Activated T-cell treated with anti-CD3 and anti-CD28 coated beads, Interleukin-2, amount 50 U/mL, for 1 hour (primary cell): ENCODE data around the gene ZSWIM3.

Experiments
- DNase-seq: peaks from one replicate; pipeline ENCODE4 v3.0.0-alpha.2; 2020

The ZSWIM3 gene

DNA sequence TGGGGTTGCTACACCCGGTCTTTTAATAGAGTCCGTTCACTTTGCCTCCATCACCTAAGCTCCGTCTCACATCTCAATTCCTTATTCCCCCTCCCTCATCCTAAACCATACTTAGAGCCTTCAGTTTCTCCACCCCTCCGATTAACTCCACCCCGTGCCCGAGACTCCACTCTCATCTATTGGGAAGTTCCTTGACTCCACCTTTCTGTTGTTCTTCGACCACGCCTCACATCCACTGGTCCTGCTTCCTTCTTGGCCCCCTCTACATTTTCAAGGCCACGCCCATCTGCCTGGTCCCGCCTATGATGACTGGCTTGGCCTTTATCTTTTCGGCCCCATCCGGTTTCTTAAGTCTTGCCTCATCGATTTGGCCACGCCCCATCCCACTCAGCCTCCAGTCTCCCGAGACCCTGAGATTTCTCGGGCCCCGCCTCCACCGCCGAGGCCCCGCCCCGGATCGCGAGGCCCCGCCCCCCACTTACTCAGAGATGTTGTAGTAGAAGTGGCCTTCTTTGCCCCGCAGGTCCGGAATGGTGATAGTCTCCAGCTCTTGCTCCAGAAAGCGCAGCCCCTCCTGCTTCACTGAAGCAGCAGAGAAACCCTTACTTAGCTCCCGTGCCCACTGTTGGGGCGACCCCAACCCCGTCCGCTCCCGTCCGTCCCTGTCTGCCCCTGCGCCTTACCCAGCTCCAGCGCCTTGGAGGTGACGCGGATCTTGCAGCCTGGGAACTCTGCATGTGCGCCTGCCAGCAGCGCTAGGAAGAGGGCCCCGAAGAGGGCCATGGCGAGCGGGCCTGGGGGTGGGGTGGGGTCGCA lies 53.5 kb downstream of the ZSWIM3 start:
- DNase-seq = peak; percentile 89

DNA sequence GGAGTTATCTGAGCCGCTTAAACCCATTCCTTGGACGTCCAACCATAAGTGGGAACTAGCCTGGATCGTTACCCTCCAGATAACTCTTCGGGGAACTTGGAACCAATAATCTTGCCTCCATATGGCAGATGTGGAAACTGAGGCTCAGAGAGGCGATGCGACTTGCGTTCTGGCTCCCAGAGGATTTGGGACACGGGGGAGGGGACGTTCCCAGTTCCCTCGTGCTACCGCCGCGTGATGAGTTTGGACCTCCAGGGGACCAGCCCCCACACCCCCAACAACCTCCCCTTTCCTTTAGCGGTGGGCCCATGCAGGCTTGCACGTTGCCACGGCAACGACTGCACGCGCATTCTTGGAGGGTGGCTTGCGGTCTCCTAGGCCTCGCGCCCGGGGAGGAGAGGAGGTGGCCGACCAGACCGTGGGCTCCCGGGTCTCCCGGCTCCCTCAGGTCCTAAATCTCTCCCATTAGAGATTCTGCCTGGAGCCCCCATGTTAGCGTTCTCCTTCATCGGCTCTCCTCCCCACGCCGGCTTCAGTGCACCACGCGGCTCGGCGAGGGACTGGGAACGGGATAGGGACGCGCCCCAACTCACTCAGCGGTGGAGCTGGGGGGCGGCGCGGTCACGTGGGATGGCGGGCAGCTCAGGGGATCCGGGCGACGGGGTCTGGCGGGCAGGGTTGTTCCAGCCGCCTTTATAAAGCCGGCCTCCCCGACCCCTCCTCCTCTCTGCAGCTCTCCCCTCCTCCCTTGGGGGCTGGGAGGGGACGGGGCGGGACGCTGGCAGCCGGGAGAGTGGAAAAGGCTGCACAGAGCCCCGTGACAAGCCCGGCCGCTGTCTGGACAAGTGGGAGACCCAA lies 54.3 kb downstream of the ZSWIM3 start, which contains the start of gene PLTP:
TSS of gene PLTP (minus strand) at position 670 of the 858 bp plus-strand sequence. CDS start 703 bp downstream, outside the sequence.
- DNase-seq = peak; percentile 34

GRCh38 chr20:45912344-45912682 lies 54.9 kb downstream of the ZSWIM3 start:
- DNase-seq = no peak

GRCh38 chr20:45913116-45913515 lies 55.7 kb downstream of the ZSWIM3 start:
- DNase-seq = no peak

DNA sequence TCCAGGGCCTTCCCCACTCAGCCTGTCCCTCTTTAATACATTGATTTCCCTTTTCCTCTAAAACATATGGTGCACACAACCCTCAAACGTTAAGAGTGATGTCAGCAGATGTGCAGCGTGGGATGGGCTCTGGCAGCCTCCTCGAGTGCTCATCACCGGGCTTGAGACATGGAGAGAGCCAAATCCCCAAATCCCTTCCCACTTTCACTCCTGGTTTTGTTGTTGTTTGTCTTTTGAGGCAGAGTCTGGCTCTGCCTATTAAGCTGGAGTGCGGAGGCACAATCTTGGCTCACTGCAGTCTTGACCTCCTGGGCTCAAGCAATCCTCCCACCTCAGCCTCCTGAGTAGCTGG lies 60.4 kb downstream of the ZSWIM3 start:
- DNase-seq = no peak

DNA sequence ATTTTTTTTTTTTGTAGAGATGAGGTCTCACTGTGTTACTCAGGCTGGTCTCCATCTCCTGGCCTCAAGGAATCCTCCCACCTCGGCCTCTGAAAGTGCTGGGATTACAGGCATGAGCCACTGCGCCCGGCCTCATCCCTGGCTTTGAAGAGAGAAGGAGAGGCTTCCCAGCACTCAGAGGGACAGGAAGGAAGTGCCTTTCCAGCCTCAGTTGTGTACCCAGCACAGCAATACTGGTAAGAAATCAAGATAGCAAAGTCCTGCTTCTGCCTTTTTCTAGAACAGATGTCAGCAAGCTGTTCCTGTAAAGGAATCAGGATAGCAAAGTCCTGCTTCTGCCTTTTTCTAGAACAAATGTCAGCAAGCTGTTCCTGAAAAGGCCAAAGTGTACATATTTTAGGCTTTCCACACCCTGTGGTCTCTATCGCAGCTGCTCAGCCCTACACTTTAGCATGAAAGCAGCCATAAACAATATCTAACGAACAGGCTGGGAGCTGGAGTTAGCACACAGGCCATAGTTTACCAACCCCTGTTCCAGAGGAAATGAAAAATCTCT lies 60.8 kb downstream of the ZSWIM3 start:
- no peak for DNase-seq

- DNase-seq = no peak
These were observed 61.5 kb downstream of the ZSWIM3 start for GRCh38 chr20:45918779-45919537.

DNA sequence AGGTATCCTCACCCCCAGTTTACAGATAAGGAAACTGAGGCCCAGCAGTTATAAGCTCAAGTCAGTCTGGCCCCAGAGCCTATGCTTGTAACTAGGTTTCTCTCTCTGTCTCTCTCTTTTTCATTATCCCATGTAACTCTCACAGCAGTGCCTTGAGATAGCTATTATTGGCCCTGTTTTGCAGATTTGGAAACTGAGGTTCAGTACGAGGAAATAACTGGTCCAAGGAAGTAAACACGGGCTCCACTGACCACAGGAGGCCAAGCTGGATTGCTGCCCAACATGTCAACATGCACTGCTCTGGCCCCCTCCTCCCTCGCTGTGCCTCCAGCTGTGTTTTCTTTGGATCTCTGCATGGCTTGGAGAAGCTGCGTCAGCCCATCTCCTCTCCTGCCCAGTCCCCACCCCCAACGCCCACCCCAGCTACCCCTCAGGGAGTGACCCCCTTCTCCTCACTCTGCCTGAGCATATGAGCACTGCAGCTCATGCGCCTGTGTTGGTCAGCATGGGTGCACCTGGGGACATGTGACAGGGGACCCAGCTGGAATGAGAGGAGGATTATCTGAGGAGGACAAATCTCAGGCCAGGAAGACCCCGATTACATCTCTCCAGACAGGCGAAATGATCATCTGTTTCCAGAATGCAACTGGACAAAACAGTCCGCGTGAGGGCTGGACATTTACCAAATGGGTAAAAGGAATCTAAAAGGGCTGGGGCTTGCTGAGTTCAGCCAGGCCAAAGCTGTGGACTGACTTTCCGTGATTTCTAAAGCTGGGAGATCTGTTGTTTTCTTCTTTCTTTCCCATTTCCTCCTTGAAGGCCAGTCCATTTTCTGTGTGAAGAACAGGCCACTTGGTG lies 62.4 kb downstream of the ZSWIM3 start:
- DNase-seq = no peak

DNA sequence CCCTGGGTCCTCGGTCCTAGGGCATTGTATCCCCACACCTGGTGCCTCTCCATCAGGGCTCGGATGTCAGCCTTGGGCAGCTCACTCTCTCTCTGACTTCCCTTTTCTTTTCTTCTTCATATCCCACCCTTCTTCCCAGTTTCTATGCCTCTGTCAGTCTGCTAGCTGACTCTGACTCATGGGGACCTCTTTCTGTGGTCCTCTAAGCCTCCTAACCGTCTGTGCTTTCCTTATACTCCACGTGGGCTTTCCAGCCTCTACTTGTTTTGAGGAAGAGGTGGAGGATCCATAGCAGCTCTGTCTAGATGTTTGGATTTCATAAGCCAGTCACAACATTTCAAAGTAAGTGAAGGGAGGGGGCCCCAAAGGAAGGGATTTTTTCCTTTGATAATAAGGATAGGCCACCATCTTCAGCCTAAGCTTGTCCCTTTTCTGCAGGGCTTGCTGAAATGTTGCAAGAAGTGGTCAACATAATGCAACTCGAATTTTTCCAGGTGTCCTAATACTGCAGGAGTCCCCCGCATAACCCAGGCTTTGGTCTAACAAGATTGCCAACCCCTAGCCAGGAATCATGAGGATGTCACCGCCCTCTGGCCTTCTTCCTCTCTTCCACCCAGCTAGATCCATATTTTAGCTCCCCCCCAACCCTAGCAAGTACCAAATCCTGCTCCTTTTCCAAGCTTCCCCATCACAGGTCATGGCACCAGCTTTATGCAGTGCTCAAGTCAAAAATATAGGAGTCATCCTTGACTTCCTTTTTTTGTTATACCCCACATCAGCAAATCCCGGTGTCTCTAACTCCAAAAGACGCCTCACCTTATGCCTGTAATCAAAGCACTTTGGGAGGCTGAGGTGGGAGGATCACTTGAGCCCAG lies 63.3 kb downstream of the ZSWIM3 start:
- no peak for DNase-seq

- DNase-seq = no peak
These were observed 64.1 kb downstream of the ZSWIM3 start for GRCh38 chr20:45921337-45922189.

GRCh38 chr20:45924391-45925261 lies 67.2 kb downstream of the ZSWIM3 start:
- no peak for DNase-seq

DNA sequence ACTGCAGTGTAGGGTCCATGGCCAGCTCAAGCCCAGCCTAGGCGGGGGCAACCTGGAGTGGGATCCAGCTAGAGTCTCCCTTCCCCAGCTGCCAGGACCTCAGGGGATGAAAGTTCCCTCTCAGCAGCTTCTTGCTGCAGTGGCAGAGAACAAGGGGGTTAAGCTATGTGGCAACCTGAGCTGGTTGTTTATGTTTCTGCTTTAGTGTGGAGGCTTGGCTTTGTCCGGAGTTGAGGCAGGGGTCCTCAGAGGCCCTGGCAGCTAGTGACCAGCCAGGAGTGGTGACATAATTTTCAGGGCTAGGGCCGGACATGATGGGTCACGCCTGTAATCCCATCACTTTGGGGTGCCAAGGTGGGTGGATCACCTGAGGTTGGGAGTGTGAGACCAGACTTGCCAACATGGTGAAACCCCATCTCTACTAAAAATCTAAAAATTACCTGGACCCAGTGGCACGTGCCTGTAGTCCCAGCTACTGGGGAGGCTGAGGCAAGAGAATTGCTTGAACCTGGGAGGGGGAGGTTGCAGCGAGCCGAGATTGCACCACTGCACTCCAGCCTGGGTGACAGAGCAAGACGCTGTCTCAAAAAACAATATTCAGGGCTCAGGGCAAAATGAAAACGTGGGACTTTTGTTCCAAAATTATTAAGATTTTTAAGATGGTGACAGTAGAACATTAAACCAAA lies 68.5 kb downstream of the ZSWIM3 start:
- DNase-seq = no peak

GRCh38 chr20:45926731-45927070 lies 69.3 kb downstream of the ZSWIM3 start:
- no peak for DNase-seq

DNA sequence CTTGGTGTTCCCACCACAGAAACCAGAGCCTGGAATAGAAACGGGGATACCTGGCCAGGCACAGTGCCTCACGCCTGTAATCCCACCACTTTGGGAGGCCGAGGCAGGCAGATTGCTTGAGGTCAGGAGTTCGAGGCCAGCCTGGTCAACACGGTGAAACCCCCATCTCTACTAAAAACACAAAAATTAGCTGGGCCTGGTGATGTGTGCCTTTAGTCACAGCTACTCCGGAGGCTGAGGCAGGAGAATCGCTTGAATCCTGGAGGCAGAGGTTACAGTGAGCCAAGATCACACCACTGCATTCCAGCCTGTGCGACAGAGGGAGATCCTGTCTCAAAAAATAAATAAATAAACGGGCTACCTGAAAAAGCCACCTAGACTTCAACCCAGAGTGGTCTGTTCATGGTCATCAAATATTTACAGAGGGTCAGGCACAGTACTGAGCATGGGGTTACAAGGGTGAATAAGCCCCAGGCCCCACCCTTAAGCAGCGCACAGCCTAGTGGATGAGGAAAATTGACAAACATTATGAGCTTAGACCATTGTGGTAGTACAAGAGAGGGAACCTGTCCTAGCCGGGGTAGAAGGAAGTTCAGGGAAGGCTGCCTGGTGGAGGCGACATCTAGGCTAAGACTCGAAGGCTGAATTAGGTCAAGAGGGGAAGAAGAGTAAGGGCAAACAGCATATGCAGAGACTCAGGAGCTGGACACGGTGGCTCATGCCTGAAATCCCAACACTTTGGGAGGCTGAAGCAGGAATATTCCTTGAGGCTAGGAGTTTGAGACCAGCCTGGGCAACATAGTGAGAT lies 69.9 kb downstream of the ZSWIM3 start:
- no peak for DNase-seq
